Smooth muscle cell (in vitro differentiated cells): ENCODE results near the gene PHKB. TPM values are rescaled to one million over a fixed set of nuclear protein-coding genes. Genes with fewer than 3 reads are reported as not detected.

Source experiments
- DNase-seq: peaks from one replicate; lab custom pipeline; 2025; ENCODE audit not compliant: unreplicated experiment; lab: John Stamatoyannopoulos, UW
- H2AFZ ChIP-seq: fragments of 200-600 bp; sonication (generic); 2 replicates; pipeline ENCODE4 v1.6.0; 2016; ENCODE audit warnings: antibody characterized with exemption, low read depth, mild to moderate bottlenecking
- H3F3A ChIP-seq: fragments of 200-600 bp; sonication (generic); 2 replicates; pipeline ENCODE4 v1.6.0; 2017; ENCODE audit warnings: antibody characterized with exemption, low read depth
- H3K27ac ChIP-seq: fragments of 200-600 bp; sonication (generic); 2 replicates; pipeline ENCODE4 v1.5.1; 2016; ENCODE audit warnings: low read depth, mild to moderate bottlenecking
- H3K27me3 ChIP-seq: fragments of 200-600 bp; sonication (generic); 2 replicates; pipeline ENCODE4 v1.6.1; 2016; ENCODE audit warnings: low read depth, mild to moderate bottlenecking
- H3K36me3 ChIP-seq: fragments of 200-600 bp; sonication (generic); 2 replicates; pipeline ENCODE4 v1.5.1; 2016; ENCODE audit warnings: low read depth
- H3K4me1 ChIP-seq: fragments of 200-600 bp; sonication (generic); 2 replicates; pipeline ENCODE4 v1.5.1; 2016; ENCODE audit warnings: low read depth
- H3K4me2 ChIP-seq: fragments of 200-600 bp; sonication (generic); 2 replicates; pipeline ENCODE4 v1.6.0; 2016; ENCODE audit warnings: mild to moderate bottlenecking
- H3K4me3 ChIP-seq: fragments of 200-600 bp; sonication (generic); 2 replicates; pipeline ENCODE4 v1.5.1; 2016; ENCODE audit warnings: mild to moderate bottlenecking
- H3K79me2 ChIP-seq: fragments of 200-600 bp; sonication (generic); 2 replicates; pipeline ENCODE4 v1.6.0; 2016; ENCODE audit warnings: low read depth, mild to moderate bottlenecking
- H3K9ac ChIP-seq: fragments of 200-600 bp; sonication (generic); 2 replicates; pipeline ENCODE4 v1.6.0; 2016; ENCODE audit warnings: low read depth
- H3K9me3 ChIP-seq: fragments of 200-600 bp; sonication (generic); replicated peaks from 2 replicates; pipeline ENCODE4 v1.5.1; 2016; ENCODE audit warnings: low read depth
- H4K20me1 ChIP-seq: fragments of 200-600 bp; sonication (generic); 2 replicates; pipeline ENCODE4 v1.6.0; 2016; ENCODE audit warnings: low read depth
- CTCF ChIP-seq: fragments of 200-600 bp; sonication (generic); IDR thresholded peaks from 2 replicates; pipeline ENCODE4 v1.5.1; 2017; ENCODE audit warnings: borderline replicate concordance, mild to moderate bottlenecking, antibody characterized with exemption; ENCODE audit not compliant: insufficient read depth, poor library complexity, severe bottlenecking
- WGBS: methylation state at CpG from one replicate; pipeline ENCODE4 v1.1.7; 2016; ENCODE audit warnings: low lambda C conversion rate; 5-methylcytosine and 5-hydroxymethylcytosine counted together
- polyA plus RNA-seq: library from polyadenylated mRNA; unstranded; fragments of >200 nt; fragmentation: Nextera tagmentation; extraction: Ambion mirVana; gene quantifications from 2 replicates; pipeline ENCODE4 v1.2.1, GENCODE V29; 2016
- total RNA-seq: library from RNA; depleted of rRNA; stranded (reverse); fragments of >200 nt; gene quantifications from 2 replicates; pipeline ENCODE4 v1.2.3, GENCODE V29; 2014

Gene PHKB
- total and polyA plus RNA-seq, 2 experiments from 2014 or later = 11.4 to 30.3 TPM

- Histone ChIP-seq H3F3A (no peaks in the 10 kb centered on the region), H3K27me3 (no peaks in the 10 kb centered on the region), H3K4me2 (no peak overlapping the region), H3K36me3 (no peaks in the 10 kb centered on the region), H4K20me1 (no peaks in the 10 kb centered on the region), H3K27ac (no peak overlapping the region), H3K4me1 (no peaks in the 10 kb centered on the region), H3K4me3 (no peak overlapping the region), H3K9ac (no peak overlapping the region), H3K9me3 (no peaks in the 10 kb centered on the region), H2AFZ (no peak overlapping the region), H3K79me2 (no peaks in the 10 kb centered on the region)
- DNase-seq = no peak
- no peak for TF ChIP-seq CTCF
- 67% methylated on average over 1 of the region's 1 CpG for WGBS
These were observed 117.4 kb downstream of the PHKB start for GRCh38 chr16:47578573-47578972.

- no peak overlapping the region for H3K27ac ChIP-seq
- no peak overlapping the region for H2AFZ ChIP-seq
- H3K79me2 ChIP-seq = no peaks in the 10 kb centered on the region
- H3K9me3 ChIP-seq = no peaks in the 10 kb centered on the region
- no peak for TF ChIP-seq CTCF
- 79% methylated on average over 2 of the region's 2 CpGs for WGBS
- no peaks in the 10 kb centered on the region for H4K20me1 ChIP-seq
- no peak overlapping the region for H3K4me2 ChIP-seq
- no peak overlapping the region for H3K4me3 ChIP-seq
- H3F3A ChIP-seq = no peaks in the 10 kb centered on the region
- no peaks in the 10 kb centered on the region for H3K4me1 ChIP-seq
- no peak for DNase-seq
- no peaks in the 10 kb centered on the region for H3K27me3 ChIP-seq
- H3K9ac ChIP-seq = no peak overlapping the region
- H3K36me3 ChIP-seq = no peaks in the 10 kb centered on the region
These were observed 120.0 kb downstream of the PHKB start for GRCh38 chr16:47581114-47581513.

- no peak for DNase-seq
- H4K20me1 ChIP-seq = no peaks in the 10 kb centered on the region
- H3K4me2 ChIP-seq = no peak overlapping the region
- no peaks in the 10 kb centered on the region for H3K79me2 ChIP-seq
- no peaks in the 10 kb centered on the region for H3K4me1 ChIP-seq
- H3K9me3 ChIP-seq = no peaks in the 10 kb centered on the region
- H3K9ac ChIP-seq = no peak overlapping the region
- H3F3A ChIP-seq = no peaks in the 10 kb centered on the region
- WGBS = 90% methylated on average over 4 of the region's 4 CpGs
- H2AFZ ChIP-seq = no peak overlapping the region
- no peak overlapping the region for H3K4me3 ChIP-seq
- no peaks in the 10 kb centered on the region for H3K36me3 ChIP-seq
- TF ChIP-seq CTCF = no peak
- no peaks in the 10 kb centered on the region for H3K27me3 ChIP-seq
- H3K27ac ChIP-seq = no peak overlapping the region
These were observed 123.5 kb downstream of the PHKB start for GRCh38 chr16:47584464-47585225.

- no peak overlapping the region for H3K27ac ChIP-seq
- H2AFZ ChIP-seq = no peak overlapping the region
- H3K36me3 ChIP-seq = no peaks in the 10 kb centered on the region
- no peak overlapping the region for H3K4me3 ChIP-seq
- H3K4me1 ChIP-seq = no peaks in the 10 kb centered on the region
- H4K20me1 ChIP-seq = no peaks in the 10 kb centered on the region
- no peak overlapping the region for H3K9ac ChIP-seq
- no peak for TF ChIP-seq CTCF
- H3K79me2 ChIP-seq = no peaks in the 10 kb centered on the region
- 93% methylated on average over 3 of the region's 3 CpGs for WGBS
- H3K9me3 ChIP-seq = no peaks in the 10 kb centered on the region
- no peaks in the 10 kb centered on the region for H3F3A ChIP-seq
- H3K4me2 ChIP-seq = no peak overlapping the region
- no peaks in the 10 kb centered on the region for H3K27me3 ChIP-seq
- DNase-seq = no peak
These were observed 125.0 kb downstream of the PHKB start for GRCh38 chr16:47586121-47586520.
